ENCODE results near the gene TM9SF1. TPM values are rescaled to one million over a fixed set of nuclear protein-coding genes. Genes with fewer than 3 reads are reported as not detected.
A peak's percentile ranks its signal among the peaks of the same experiment; 100 is the strongest.

The TM9SF1 gene
- total and polyA plus RNA-seq, 2 of the 13 experiments (the other 11 are each of a cell fraction or from before 2014, with no cell fraction given), result 83.2 to 110 TPM

- TF ChIP-seq, protein P1, sequence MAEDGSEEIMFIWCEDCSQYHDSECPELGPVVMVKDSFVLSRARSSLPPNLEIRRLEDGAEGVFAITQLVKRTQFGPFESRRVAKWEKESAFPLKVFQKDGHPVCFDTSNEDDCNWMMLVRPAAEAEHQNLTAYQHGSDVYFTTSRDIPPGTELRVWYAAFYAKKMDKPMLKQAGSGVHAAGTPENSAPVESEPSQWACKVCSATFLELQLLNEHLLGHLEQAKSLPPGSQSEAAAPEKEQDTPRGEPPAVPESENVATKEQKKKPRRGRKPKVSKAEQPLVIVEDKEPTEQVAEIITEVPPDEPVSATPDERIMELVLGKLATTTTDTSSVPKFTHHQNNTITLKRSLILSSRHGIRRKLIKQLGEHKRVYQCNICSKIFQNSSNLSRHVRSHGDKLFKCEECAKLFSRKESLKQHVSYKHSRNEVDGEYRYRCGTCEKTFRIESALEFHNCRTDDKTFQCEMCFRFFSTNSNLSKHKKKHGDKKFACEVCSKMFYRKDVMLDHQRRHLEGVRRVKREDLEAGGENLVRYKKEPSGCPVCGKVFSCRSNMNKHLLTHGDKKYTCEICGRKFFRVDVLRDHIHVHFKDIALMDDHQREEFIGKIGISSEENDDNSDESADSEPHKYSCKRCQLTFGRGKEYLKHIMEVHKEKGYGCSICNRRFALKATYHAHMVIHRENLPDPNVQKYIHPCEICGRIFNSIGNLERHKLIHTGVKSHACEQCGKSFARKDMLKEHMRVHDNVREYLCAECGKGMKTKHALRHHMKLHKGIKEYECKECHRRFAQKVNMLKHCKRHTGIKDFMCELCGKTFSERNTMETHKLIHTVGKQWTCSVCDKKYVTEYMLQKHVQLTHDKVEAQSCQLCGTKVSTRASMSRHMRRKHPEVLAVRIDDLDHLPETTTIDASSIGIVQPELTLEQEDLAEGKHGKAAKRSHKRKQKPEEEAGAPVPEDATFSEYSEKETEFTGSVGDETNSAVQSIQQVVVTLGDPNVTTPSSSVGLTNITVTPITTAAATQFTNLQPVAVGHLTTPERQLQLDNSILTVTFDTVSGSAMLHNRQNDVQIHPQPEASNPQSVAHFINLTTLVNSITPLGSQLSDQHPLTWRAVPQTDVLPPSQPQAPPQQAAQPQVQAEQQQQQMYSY (CRISPR knock-in tag; IDR thresholded peaks at IDR 0.05), result no peak
- TF ChIP-seq, protein P2, sequence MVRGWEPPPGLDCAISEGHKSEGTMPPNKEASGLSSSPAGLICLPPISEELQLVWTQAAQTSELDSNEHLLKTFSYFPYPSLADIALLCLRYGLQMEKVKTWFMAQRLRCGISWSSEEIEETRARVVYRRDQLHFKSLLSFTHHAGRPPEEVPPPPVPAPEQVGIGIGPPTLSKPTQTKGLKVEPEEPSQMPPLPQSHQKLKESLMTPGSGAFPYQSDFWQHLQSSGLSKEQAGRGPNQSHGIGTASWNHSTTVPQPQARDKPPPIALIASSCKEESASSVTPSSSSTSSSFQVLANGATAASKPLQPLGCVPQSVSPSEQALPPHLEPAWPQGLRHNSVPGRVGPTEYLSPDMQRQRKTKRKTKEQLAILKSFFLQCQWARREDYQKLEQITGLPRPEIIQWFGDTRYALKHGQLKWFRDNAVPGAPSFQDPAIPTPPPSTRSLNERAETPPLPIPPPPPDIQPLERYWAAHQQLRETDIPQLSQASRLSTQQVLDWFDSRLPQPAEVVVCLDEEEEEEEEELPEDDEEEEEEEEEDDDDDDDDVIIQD (CRISPR knock-in tag; IDR thresholded peaks at IDR 0.05; ENCODE audit: low read depth), result no peak
- 0 out of 2 replicates have a peak, but pooled peaks have one; percentile 36 for TF ChIP-seq ZNF576 (CRISPR knock-in tag; IDR thresholded peaks at IDR 0.05)
- no peak for TF ChIP-seq TBL1XR1 (IDR thresholded peaks at IDR 0.05; ENCODE audit: borderline replicate concordance, low read length, partially characterized antibody)
- TF ChIP-seq DNMT3B (CRISPR knock-in tag; conservative IDR thresholded peaks at IDR 0.05), result no peak
- TF ChIP-seq SKI (IDR thresholded peaks at IDR 0.05; ENCODE audit: partially characterized antibody), result no peak
- no peak for TF ChIP-seq TGIF2 (CRISPR knock-in tag; IDR thresholded peaks at IDR 0.05)
- no peak for TF ChIP-seq YY1 (IDR thresholded peaks at IDR 0.05; ENCODE audit: insufficient read depth, insufficient replicate concordance, low read depth, low read length)
- TF ChIP-seq TAF15 (IDR thresholded peaks at IDR 0.05; ENCODE audit: low read depth, low read length, poor library complexity, severe bottlenecking), result no peak
- 0 out of 2 replicates have a peak, but pooled peaks have one; percentile 25 for TF ChIP-seq ARHGAP35 (CRISPR knock-in tag; IDR thresholded peaks at IDR 0.05; ENCODE audit: borderline replicate concordance)
- no peak for TF ChIP-seq ZNF510 (CRISPR knock-in tag; IDR thresholded peaks at IDR 0.05; ENCODE audit: low read depth)
- no peak for TF ChIP-seq ZBTB10 (CRISPR knock-in tag; IDR thresholded peaks at IDR 0.05; ENCODE audit: borderline replicate concordance)
- no peak for TF ChIP-seq NFE2 (CRISPR knock-in tag; IDR thresholded peaks at IDR 0.05)
- TF ChIP-seq RCOR2 (CRISPR knock-in tag; IDR thresholded peaks at IDR 0.05), result no peak
- no peak for TF ChIP-seq RAD21 (CRISPR knock-in tag; IDR thresholded peaks at IDR 0.05)
- no peak for TF ChIP-seq ZNF446 (CRISPR knock-in tag; IDR thresholded peaks at IDR 0.05)
- TF ChIP-seq DDIT3 (CRISPR knock-in tag; IDR thresholded peaks at IDR 0.05), result no peak
- TF ChIP-seq, protein P3, sequence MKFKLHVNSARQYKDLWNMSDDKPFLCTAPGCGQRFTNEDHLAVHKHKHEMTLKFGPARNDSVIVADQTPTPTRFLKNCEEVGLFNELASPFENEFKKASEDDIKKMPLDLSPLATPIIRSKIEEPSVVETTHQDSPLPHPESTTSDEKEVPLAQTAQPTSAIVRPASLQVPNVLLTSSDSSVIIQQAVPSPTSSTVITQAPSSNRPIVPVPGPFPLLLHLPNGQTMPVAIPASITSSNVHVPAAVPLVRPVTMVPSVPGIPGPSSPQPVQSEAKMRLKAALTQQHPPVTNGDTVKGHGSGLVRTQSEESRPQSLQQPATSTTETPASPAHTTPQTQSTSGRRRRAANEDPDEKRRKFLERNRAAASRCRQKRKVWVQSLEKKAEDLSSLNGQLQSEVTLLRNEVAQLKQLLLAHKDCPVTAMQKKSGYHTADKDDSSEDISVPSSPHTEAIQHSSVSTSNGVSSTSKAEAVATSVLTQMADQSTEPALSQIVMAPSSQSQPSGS (CRISPR knock-in tag; IDR thresholded peaks at IDR 0.05), result no peak
Measured at GRCh38 chr14:24211311-24211710, 16.1 kb upstream of the TM9SF1 start (continued).
